ENCODE measurements around the gene DGKQ. TPM values are rescaled to one million over a fixed set of nuclear protein-coding genes. Genes with fewer than 3 reads are reported as not detected.

DGKQ gene
- total and polyA plus RNA-seq, 2 of the 8 experiments (the other 6 are each of a cell fraction or from before 2014, with no cell fraction given) = 7.3 to 9.7 TPM

- no peak overlapping the region for H3K4me3 ChIP-seq (ENCODE audit: extremely low read depth in 1 of 4, insufficient read depth in 2 of 4, low read depth in 3 of 4, low read length in 4 of 4)
- no peaks in the 10 kb centered on the region; a peak in 1 of 8 replicates for H3K36me3 ChIP-seq (ENCODE audit: control insufficient read depth in 2 of 4, insufficient read depth in 4 of 4, low read length in 3 of 4)
- no peak overlapping the region for H2BK12ac ChIP-seq (ENCODE audit: low read depth, low read length)
- no peak overlapping the region for H3K4me2 ChIP-seq (ENCODE audit: insufficient read depth in 1 of 2, low read depth in 2 of 2, low read length in 2 of 2)
- H3K18ac ChIP-seq (ENCODE audit: extremely low read depth, low read length) = no peak overlapping the region
- H4K91ac ChIP-seq (replicated peaks; ENCODE audit: insufficient read length, low read length) = no peak overlapping the region
- H3K23me2 ChIP-seq (ENCODE audit: low read depth, low read length) = peaks cover 5% of the 10 kb centered on the region; the same call in 1 of the 2 replicates
- no peaks in the 10 kb centered on the region for H3K79me1 ChIP-seq (ENCODE audit: low read depth, low read length)
- ChIA-PET CTCF (ENCODE audit: partially characterized antibody) (no interaction called here), POLR2A (ENCODE audit: partially characterized antibody) (no interaction called here)
- H4K5ac ChIP-seq (ENCODE audit: insufficient read length, low read depth, low read length) = no peak overlapping the region
- FAIRE-seq = no peak
- H3K79me2 ChIP-seq (ENCODE audit: control insufficient read depth in 1 of 2, insufficient read depth in 2 of 2, low read length in 2 of 2) = no peaks in the 10 kb centered on the region
- H2AFZ ChIP-seq (ENCODE audit: low read length) = no peak overlapping the region
- no peak overlapping the region for H2AK5ac ChIP-seq (ENCODE audit: low read depth, low read length)
- H3K14ac ChIP-seq (ENCODE audit: insufficient read length) = no peak overlapping the region
- no peak overlapping the region for H3K56ac ChIP-seq (replicated peaks; ENCODE audit: insufficient read length, low read depth, low read length)
- no peak overlapping the region for H3K9ac ChIP-seq (replicated peaks in 1 of 4; ENCODE audit: extremely low read depth in 1 of 4, low read depth in 3 of 4, low read length in 3 of 4)
- no peak overlapping the region for H4K8ac ChIP-seq (ENCODE audit: extremely low read depth, insufficient read depth, low read length)
- WGBS, 2 experiments (ENCODE audit: extremely low coverage in 1 of 2, insufficient coverage in 1 of 2, insufficient read length in 1 of 2, insufficient replicate concordance in 2 of 2, low coverage in 1 of 2, low lambda C conversion rate in 2 of 2, missing lambda C conversion rate in 1 of 2) = 90% methylated on average over 25 of the region's 26 CpGs; no CpG with 5 or more reads in 1 of the 2 experiments
- H2BK120ac ChIP-seq (replicated peaks; ENCODE audit: low read depth, low read length) = no peak overlapping the region
- H3K4me1 ChIP-seq (replicated peaks in 1 of 4; ENCODE audit: control insufficient read depth in 3 of 4, insufficient read depth in 4 of 4, low read length in 3 of 4) = peaks cover 0 to 3% (median 2%) of the 10 kb centered on the region in 4 experiments; a peak in 3 of 7 replicates
- no peak overlapping the region for H3K23ac ChIP-seq (ENCODE audit: insufficient read length)
- H3K4ac ChIP-seq (replicated peaks; ENCODE audit: insufficient read length, low read depth, low read length) = no peak overlapping the region
- peaks cover 0 to 18% (median 10%) of the 10 kb centered on the region in 4 experiments; a peak in 6 of 7 replicates for H3K27me3 ChIP-seq (replicated peaks in 1 of 4; ENCODE audit: control insufficient read depth in 3 of 4, extremely low read depth in 1 of 4, insufficient read depth in 3 of 4, low read length in 3 of 4)
- no peak overlapping the region for H2BK5ac ChIP-seq (ENCODE audit: low read depth, low read length)
- H4K20me1 ChIP-seq (replicated peaks in 1 of 2; ENCODE audit: control insufficient read depth in 1 of 2, insufficient read depth in 2 of 2, low read length in 2 of 2) = peaks cover 2 to 9% of the 10 kb centered on the region in 2 experiments
- H2BK15ac ChIP-seq (ENCODE audit: low read length) = no peak overlapping the region
- no peak overlapping the region for H2BK20ac ChIP-seq (ENCODE audit: low read length)
- no peak for DNase-seq (ENCODE audit: low read depth in 1 of 2, low spot score in 2 of 2)
- no peak overlapping the region for H3K27ac ChIP-seq (ENCODE audit: low read depth, low read length)
- no peaks in the 10 kb centered on the region for H3K9me3 ChIP-seq (ENCODE audit: insufficient read depth in 2 of 2, low read depth in 1 of 2, low read length in 1 of 2)
- no peak for TF ChIP-seq FOSL1 (IDR thresholded peaks at IDR 0.05; ENCODE audit: insufficient read depth, low read depth, low read length)
- TF ChIP-seq CTCF (IDR thresholded peaks at IDR 0.05; ENCODE audit: control extremely low read depth in 1 of 3, insufficient read depth in 1 of 3, low read depth in 1 of 3, low read length in 3 of 3) = no peak
- TF ChIP-seq TCF12 (IDR thresholded peaks at IDR 0.05; ENCODE audit: low read depth, low read length) = no peak
- TF ChIP-seq HDAC2 (IDR thresholded peaks at IDR 0.05; ENCODE audit: borderline replicate concordance in 1 of 2, low read depth in 2 of 2, low read length in 2 of 2) = no peak
- TF ChIP-seq BACH1 (IDR thresholded peaks at IDR 0.05; ENCODE audit: low read length) = no peak
- no peak for TF ChIP-seq JUN (IDR thresholded peaks at IDR 0.05; ENCODE audit: low read depth, low read length)
- TF ChIP-seq ATF2 (IDR thresholded peaks at IDR 0.05; ENCODE audit: low read length) = no peak
- TF ChIP-seq POLR2A (IDR thresholded peaks at IDR 0.05; ENCODE audit: control extremely low read depth in 1 of 2, low read depth in 2 of 2, low read length in 2 of 2) = no peak
These were observed 17.5 kb upstream of the DGKQ start for GRCh38 chr4:990746-991367.

Measured in H1 (cell line).